K562 (cell line): ENCODE measurements around the gene CDH1. TPM values are rescaled to one million over a fixed set of nuclear protein-coding genes. Genes with fewer than 3 reads are reported as not detected.
A peak's percentile ranks its signal among the peaks of the same experiment; 100 is the strongest.

ENCODE experiments used
- ATF7 ChIP-seq: fragments of 450-650 bp; IDR thresholded peaks from 2 replicates; pipeline ENCODE4 v1.7.1; 2014; ENCODE audit warnings: mild to moderate bottlenecking, moderate library complexity
- HSF4 ChIP-seq: fragments of 250-450 bp; sonication (Bioruptor Pico); IDR thresholded peaks from 2 replicates; pipeline ENCODE4 v2.1.2; 2022; ENCODE audit warnings: mild to moderate bottlenecking, moderate library complexity, borderline replicate concordance
- ILF3 ChIP-seq: fragments of 450-650 bp; IDR thresholded peaks from 2 replicates; pipeline ENCODE4 v1.6.1; 2018; ENCODE audit warnings: antibody characterized with exemption, mild to moderate bottlenecking, moderate library complexity, borderline replicate concordance
- JUN ChIP-seq, 2 experiments: sonication (generic) in 1 of 2; formaldehyde crosslinking in 1 of 2; IDR thresholded peaks; 2 replicates each; pipeline versions ENCODE4 v1.6.1 to v1.8.0; 2012 to 2022; ENCODE audit warnings: borderline replicate concordance in 2 of 2, mild to moderate bottlenecking in 2 of 2, improper control_type of control experiment in 1 of 2, low read depth in 1 of 2, low read length in 1 of 2, missing genetic modification reagents in 1 of 2
- MBD1 ChIP-seq: fragments of 250-450 bp; sonication (Bioruptor Pico); IDR thresholded peaks from 2 replicates; pipeline ENCODE4 v1.8.0; 2022; ENCODE audit warnings: inconsistent platforms
- MTA2 ChIP-seq: fragments of 450-650 bp; IDR thresholded peaks from 2 replicates; pipeline ENCODE4 v1.6.1; 2016; ENCODE audit warnings: low read depth
- PCBP1 ChIP-seq: fragments of 200-400 bp; formaldehyde crosslinking; IDR thresholded peaks from 2 replicates; pipeline ENCODE4 v1.6.1; 2018; ENCODE audit warnings: mild to moderate bottlenecking, low read depth, low read length; ENCODE audit not compliant: poor library complexity, severe bottlenecking
- PHB2 ChIP-seq: fragments of 450-650 bp; IDR thresholded peaks from 2 replicates; pipeline ENCODE4 v1.6.1; 2017; ENCODE audit warnings: low read depth
- POLR2AphosphoS5 ChIP-seq: IDR thresholded peaks from 2 replicates; pipeline ENCODE4 v1.6.1; 2011; ENCODE audit warnings: mild to moderate bottlenecking, low read depth, low read length, moderate library complexity; ENCODE audit not compliant: control insufficient read depth, insufficient read depth
- SIRT6 ChIP-seq: IDR thresholded peaks from one replicate; pipeline ENCODE4 v1.6.1; 2012; ENCODE audit warnings: low read depth, mild to moderate bottlenecking, control low read depth, inconsistent platforms, low read length, moderate library complexity
- SREBF2 ChIP-seq: sonication (generic); formaldehyde crosslinking; IDR thresholded peaks from 2 replicates; pipeline ENCODE4 v1.4.0; 2020; ENCODE audit warnings: mild to moderate bottlenecking, missing genetic modification reagents
- THRAP3 ChIP-seq: fragments of 450-650 bp; IDR thresholded peaks from 2 replicates; pipeline ENCODE4 v1.6.1; 2016; ENCODE audit warnings: mild to moderate bottlenecking, inconsistent platforms, borderline replicate concordance
- ZBTB2 ChIP-seq: fragments of 450-650 bp; IDR thresholded peaks from 2 replicates; pipeline ENCODE4 v1.6.1; 2016; ENCODE audit warnings: antibody characterized with exemption
- ZNF785 ChIP-seq: fragments of 250-450 bp; sonication (Bioruptor Pico); IDR thresholded peaks from 2 replicates; pipeline ENCODE4 v1.4.0; 2020; ENCODE audit warnings: mild to moderate bottlenecking
- polyA plus RNA-seq, 8 experiments: library from polyadenylated mRNA; depleted of rRNA in 4 of 8; stranded (reverse) in 5 of 8; unstranded in 3 of 8; fragments of >200 nt; fragmentation: Nextera tagmentation in 2 of 8; fragmentation: Illumina TruSeq in 1 of 8; extraction: Ambion mirVana in 2 of 8; extraction: Trizol in 1 of 8; gene quantifications; 2 replicates each; pipeline versions ENCODE4 v1.2.1 to v1.2.3, GENCODE V29; 2011 to 2014; ENCODE audit warnings: inconsistent platforms in 1 of 8, missing spikeins in 1 of 8
- total RNA-seq, 7 experiments: library from RNA; depleted of rRNA in 6 of 7; stranded (reverse); fragments of >200 nt in 6 of 7; fragmentation: Illumina TruSeq in 2 of 7; extraction: Trizol in 2 of 7; gene quantifications; 2 replicates each; pipeline versions ENCODE4 v1.2.1 to v1.2.3, GENCODE V29; 2011 to 2021; ENCODE audit warnings: low replicate concordance in 1 of 7
- TF ChIP-seq, protein P1 (sequence below): sonication (generic); formaldehyde crosslinking; IDR thresholded peaks from 2 replicates; pipeline ENCODE4 v1.8.0; 2022; ENCODE audit warnings: mild to moderate bottlenecking, missing genetic modification reagents
- TF ChIP-seq, protein P2 (sequence below): fragments of 450-650 bp; IDR thresholded peaks from 2 replicates; pipeline ENCODE4 v1.6.1; 2018; ENCODE audit not compliant: partially characterized antibody
- TF ChIP-seq, protein P3 (sequence below): fragments of 200-800 bp; sonication (Bioruptor generic); IDR thresholded peaks from 2 replicates; pipeline ENCODE4 v1.6.1; 2017; ENCODE audit warnings: missing genetic modification characterization, missing compliant biosample characterization

CDH1 gene
- total and polyA plus RNA-seq, 9 of the 15 experiments (the other 6 are each of a cell fraction or from before 2014, with no cell fraction given): 0.01 to 0.69 TPM; not detected in 7

DNA sequence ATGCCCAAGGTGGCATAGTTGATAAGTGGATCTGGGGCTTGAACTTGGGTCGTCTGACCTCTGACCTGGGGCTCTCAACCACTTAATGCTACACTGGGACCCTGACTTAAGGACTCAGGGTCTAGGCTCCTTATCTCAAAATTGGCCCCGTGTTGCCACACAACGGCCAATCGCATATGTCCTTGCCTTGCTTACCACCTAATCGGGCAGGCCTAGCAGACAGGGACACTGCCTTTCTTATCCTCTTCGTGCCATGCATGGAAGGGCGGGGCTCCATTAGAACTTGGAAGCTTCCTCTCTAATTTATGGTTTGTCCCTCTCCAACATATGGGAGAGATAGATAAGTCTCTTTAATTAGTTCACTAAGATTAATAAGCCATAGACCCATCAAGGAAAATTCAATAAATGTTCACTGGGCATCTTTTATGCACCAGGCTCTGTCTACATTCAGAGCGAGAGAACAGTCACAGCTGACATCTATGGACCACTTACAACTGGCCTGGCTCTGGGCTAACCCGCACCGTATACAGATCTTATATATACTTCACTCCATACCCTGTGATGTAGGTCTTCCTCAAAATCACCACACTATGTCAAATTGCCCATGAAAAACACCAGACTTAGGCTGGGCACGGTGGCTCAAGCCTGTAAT is 35.1 kb downstream of the CDH1 start (continued):
- TF ChIP-seq SREBF2 (CRISPR knock-in tag): no peak
- peak; percentile 82 for TF ChIP-seq POLR2AphosphoS5
- TF ChIP-seq, protein P1, sequence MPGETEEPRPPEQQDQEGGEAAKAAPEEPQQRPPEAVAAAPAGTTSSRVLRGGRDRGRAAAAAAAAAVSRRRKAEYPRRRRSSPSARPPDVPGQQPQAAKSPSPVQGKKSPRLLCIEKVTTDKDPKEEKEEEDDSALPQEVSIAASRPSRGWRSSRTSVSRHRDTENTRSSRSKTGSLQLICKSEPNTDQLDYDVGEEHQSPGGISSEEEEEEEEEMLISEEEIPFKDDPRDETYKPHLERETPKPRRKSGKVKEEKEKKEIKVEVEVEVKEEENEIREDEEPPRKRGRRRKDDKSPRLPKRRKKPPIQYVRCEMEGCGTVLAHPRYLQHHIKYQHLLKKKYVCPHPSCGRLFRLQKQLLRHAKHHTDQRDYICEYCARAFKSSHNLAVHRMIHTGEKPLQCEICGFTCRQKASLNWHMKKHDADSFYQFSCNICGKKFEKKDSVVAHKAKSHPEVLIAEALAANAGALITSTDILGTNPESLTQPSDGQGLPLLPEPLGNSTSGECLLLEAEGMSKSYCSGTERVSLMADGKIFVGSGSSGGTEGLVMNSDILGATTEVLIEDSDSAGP (CRISPR knock-in tag): no peak
- 0 out of 2 replicates have a peak, but pooled peaks have one; percentile 20 for TF ChIP-seq ATF7
- peak; percentile 76 for TF ChIP-seq MTA2
- TF ChIP-seq PCBP1: no peak
- no peak for TF ChIP-seq ZBTB2
- no peak for TF ChIP-seq ZNF785 (CRISPR knock-in tag)
- TF ChIP-seq HSF4 (CRISPR knock-in tag): no peak
- no peak for TF ChIP-seq JUN (IDR thresholded peaks at IDR 0.05; ENCODE audit: borderline replicate concordance, low read depth, low read length)
- no peak for TF ChIP-seq JUN (CRISPR knock-in tag; IDR thresholded peaks at IDR 0.05; ENCODE audit: borderline replicate concordance)
- no peak for TF ChIP-seq THRAP3
- TF ChIP-seq, protein P2, sequence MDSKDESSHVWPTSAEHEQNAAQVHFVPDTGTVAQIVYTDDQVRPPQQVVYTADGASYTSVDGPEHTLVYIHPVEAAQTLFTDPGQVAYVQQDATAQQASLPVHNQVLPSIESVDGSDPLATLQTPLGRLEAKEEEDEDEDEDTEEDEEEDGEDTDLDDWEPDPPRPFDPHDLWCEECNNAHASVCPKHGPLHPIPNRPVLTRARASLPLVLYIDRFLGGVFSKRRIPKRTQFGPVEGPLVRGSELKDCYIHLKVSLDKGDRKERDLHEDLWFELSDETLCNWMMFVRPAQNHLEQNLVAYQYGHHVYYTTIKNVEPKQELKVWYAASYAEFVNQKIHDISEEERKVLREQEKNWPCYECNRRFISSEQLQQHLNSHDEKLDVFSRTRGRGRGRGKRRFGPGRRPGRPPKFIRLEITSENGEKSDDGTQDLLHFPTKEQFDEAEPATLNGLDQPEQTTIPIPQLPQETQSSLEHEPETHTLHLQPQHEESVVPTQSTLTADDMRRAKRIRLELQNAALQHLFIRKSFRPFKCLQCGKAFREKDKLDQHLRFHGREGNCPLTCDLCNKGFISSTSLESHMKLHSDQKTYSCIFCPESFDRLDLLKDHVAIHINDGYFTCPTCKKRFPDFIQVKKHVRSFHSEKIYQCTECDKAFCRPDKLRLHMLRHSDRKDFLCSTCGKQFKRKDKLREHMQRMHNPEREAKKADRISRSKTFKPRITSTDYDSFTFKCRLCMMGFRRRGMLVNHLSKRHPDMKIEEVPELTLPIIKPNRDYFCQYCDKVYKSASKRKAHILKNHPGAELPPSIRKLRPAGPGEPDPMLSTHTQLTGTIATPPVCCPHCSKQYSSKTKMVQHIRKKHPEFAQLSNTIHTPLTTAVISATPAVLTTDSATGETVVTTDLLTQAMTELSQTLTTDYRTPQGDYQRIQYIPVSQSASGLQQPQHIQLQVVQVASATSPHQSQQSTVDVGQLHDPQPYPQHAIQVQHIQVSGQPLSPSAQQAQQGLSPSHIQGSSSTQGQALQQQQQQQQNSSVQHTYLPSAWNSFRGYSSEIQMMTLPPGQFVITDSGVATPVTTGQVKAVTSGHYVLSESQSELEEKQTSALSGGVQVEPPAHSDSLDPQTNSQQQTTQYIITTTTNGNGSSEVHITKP: peak; percentile 51
- TF ChIP-seq MBD1 (CRISPR knock-in tag): no peak
- TF ChIP-seq PHB2: 0 out of 2 replicates have a peak, but pooled peaks have one; percentile 52
- no peak for TF ChIP-seq SIRT6
- TF ChIP-seq ILF3: no peak
- TF ChIP-seq, protein P3, sequence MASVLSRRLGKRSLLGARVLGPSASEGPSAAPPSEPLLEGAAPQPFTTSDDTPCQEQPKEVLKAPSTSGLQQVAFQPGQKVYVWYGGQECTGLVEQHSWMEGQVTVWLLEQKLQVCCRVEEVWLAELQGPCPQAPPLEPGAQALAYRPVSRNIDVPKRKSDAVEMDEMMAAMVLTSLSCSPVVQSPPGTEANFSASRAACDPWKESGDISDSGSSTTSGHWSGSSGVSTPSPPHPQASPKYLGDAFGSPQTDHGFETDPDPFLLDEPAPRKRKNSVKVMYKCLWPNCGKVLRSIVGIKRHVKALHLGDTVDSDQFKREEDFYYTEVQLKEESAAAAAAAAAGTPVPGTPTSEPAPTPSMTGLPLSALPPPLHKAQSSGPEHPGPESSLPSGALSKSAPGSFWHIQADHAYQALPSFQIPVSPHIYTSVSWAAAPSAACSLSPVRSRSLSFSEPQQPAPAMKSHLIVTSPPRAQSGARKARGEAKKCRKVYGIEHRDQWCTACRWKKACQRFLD (CRISPR knock-in tag): peak; percentile 39; the same call in 1 of the 2 replicates
